ENCODE results near the gene MAST4.

The MAST4 gene

DNA sequence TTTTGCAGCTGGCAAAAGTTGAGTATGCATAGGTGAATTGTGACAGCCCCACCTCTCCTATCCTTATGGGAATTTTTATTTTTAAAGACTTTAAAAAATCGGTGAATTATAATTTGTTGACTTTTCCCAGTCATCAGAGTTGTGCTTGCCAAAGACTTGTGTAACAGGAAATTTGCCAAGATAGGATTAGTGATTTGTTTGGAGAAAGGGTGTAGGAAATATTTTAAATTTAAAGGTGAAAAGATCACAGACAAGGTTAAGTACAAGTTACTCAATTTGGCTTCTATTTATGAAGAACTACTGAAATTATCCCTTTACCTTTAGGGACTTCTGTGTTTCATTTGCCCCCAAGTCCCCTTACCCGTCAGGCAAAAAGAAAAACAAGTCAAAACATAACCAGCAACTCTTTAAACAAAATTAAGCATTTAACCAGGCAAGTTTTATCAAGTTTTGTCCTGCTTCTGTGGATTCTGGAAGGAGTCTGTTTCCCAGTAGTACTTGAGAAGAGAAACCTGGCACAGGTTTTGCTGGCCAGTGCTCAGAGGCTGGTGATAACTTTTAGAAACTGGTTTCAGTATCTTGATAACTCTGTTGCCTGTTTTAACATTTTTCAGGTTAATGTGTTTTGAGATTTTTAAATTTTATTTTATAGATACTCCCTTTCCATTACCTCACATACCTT is 285.4 kb downstream of the MAST4 start:
- no peak for DNase-seq

DNA sequence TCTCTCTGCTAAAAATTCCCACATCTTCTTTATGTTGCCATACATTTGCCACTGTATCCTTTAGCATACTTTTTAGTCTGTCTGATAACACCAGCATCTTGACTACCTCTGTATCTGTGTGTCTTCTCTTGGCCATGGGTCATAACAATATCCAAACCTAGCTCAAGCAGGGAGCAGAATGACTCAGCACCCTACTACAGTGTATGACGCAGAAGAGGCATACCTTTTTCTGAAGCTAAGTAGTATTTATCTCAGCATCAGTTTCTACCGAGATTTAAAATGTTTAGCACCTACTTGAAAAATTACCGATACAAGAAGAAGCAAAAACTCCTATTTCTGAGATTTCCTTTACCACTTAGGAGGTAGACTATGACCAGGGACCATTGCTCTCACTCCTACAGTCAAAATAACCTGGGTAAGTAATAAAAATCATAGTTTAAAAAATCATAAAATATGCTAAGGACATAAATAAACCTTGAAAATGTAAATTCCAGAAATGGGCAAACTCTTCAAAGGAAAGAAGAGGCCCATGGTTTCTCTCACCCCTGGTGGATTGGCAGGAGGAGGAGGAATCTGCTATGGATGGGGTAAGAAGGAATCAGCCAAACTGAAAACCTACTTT is 286.5 kb downstream of the MAST4 start:
- DNase-seq = no peak

DNA sequence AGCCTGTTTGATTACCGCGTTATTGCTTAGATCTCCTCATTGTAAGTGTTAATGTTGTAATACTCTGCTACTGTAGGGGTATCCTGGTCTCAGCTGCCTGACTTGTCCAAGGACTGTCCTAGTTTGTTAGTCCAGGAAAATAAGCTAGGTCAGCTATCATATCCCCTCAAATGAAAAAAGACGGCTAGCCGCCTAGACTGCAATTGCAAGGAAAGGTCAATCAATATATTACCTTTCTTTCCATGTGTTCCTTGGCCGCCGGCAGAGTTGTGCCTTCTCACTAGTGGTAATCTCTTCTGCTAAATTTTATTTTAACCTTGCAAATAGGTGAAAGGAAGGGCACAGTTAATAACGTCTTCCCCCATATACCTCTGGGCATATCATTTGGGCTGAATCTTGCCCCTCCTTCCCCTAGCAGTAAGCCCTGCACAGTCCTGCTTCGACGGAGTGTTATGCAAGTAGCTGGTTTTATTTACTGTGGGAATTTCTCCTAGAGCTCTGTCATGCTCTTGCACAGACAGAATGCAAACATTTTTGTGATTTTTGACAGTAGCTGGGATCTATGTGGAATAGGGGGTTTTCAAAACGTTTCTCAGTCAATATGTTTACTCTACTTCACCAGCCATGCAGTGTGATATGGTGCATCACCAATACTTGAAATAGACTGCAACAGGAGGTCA is 288.5 kb downstream of the MAST4 start:
- DNase-seq = no peak

- DNase-seq = no peak
These were observed 290.7 kb downstream of the MAST4 start for GRCh38 chr5:66886941-66887340.

DNA sequence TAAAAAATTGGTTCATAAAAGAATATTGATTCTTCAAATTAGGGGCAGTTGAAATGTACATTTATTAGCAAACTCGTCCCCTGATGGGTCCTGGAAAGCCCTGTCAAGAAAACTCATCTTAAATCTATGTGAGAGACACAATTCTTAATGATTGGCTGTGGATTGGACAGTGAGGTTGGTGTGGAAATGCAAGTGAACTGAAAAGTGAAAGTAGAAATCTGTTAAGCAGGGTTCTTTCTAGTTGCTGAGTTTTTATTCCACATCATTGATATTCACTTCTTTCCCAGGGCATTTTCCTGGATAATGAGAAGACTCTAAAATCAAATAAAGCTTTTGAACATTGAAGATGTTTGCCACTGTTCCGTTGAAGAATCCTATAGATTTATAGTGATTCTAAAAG is 292.4 kb downstream of the MAST4 start:
- DNase-seq = no peak

GRCh38 chr5:66889056-66889455 is 292.9 kb downstream of the MAST4 start:
- DNase-seq = no peak

DNA sequence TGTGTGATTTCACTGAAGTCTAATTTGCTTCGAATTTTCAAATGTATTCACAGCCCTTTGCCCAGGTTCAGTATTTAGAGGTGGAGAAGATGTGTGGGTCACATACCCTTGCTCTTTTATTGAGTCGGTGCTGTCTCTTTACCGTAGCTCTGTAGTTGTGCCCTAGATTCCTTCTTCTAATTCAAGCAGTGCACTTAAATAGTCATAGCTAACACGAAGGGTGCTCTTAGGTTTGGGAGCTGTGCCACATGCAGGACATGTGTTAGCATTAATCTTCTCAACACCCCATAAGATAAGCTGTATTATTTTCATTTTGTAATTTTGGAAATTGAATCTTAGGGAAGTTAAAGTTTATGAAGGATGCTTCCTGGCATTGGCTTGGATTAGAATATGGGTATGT is 293.3 kb downstream of the MAST4 start:
- DNase-seq = no peak

- no peak for DNase-seq
These were observed 295.2 kb downstream of the MAST4 start for GRCh38 chr5:66891184-66891925.

DNA sequence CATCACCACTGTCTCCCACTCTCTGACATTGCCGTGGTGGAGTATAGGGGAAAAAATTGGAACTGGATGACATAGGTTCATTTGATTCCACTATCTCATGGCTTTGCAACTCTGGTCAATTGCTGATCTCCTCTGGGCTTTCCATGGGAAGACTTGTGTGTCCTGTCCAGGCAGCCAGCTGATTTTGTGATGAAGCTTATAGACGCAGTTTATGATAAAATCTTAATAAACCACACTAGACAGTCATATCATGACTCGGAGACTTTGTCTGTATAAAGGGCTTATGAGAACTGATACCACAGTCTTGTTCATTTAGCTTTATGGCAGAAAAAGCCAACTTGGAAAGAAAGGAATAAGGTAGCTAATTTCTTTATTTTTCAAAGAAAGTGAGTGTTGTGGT is 296.5 kb downstream of the MAST4 start:
- DNase-seq = no peak

GRCh38 chr5:66894480-66895240 is 298.5 kb downstream of the MAST4 start:
- no peak for DNase-seq

DNA sequence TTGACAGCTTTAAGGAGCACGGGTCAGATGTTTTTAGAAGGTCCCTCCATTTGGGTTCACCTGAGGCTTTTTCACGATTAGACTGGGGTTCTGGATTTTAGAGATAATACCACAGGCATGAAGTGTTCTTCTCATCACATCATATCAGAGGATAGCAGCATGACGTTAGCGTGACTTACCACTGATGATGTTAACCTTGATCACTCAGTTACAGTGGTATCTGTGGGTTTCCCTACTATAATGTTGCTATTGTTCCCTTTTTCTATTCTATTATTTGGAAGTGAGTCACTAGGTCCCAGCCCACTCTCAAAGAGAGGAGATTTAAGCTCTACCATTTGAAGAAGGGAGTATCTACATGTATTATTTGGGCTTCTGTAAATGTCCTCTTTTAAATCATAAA is 300.0 kb downstream of the MAST4 start:
- no peak for DNase-seq

DNA sequence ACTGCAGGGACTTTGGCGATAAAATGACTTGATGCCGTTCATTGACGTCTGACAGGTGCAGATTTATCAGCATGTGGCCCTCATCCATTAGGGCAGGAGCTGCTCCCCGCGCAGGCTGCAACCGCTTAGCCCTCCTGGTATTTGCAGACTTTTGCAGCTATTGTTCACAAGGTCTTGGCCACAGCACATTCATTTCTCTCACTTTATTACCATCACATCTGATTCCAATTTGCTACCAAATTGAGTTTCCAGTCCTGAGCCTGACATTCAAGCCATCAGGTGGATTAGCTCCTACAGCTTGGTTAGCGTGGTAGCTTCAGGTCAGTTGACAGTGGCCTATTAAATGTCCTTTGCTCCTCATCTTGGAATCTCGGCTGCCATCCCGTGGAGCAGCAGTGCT is 301.2 kb downstream of the MAST4 start:
- no peak for DNase-seq

GRCh38 chr5:66898241-66898995 is 302.2 kb downstream of the MAST4 start:
- no peak for DNase-seq

- no peak for DNase-seq
These were observed 307.0 kb downstream of the MAST4 start for GRCh38 chr5:66903218-66903617.

DNA sequence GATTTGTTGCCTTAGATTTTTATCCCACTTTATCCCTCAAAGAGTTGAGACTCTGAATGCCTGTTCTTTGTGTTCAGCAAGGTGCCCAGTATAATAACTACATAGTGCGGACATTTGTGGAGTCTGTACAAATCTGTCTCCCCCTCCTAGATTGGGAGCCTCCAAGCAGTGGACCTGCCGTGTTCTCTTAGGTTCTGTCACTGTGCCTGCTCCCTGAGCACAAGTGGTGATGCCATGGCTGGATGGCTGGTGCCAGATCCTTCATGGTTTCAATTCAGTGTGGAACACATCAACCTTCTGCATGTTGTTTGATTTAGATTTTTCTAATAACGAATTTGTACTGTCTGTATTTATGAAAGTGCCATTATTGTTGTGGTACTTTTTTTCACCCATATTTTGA is 307.5 kb downstream of the MAST4 start:
- DNase-seq = no peak

DNA sequence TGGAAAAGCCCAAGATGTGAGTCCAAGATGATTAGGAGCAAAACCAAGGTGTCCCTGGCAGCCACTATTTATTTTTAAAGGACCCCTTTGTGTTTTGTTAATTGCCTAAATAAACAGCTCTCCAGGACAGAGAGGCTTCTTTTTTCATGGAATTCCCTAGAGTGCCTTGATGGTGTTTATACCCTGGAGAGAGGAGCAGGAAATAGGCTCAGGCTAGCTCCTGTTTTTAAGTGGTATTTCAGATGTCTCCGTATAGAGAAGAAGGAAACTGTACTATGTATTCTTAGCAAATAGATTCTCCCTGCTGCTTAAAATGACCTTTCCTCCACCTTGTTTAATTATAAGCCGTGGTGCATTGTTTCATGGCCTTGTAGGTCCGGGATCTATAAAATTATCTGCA is 308.0 kb downstream of the MAST4 start:
- no peak for DNase-seq

- no peak for DNase-seq
These were observed 309.8 kb downstream of the MAST4 start for GRCh38 chr5:66906021-66906420.

GRCh38 chr5:66908230-66908629 is 312.0 kb downstream of the MAST4 start:
- no peak for DNase-seq

DNA sequence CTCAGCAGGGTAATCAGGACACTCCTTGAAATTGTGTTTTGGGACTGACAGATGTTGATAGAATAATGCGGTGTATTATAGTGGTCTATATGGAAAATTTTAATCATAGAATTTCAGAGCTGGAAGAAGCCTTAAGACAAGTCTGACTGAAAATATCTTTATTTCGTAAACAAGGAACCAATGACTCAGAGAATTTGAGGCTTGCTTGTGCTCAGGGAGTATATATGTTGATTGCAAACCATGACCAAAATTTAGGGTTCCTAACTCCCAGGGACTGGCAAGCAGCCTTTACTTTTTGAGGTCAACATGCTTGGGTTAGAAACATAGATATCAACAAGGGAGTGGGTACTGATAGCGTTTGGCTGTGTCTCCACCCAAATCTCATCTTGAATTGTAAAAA is 313.2 kb downstream of the MAST4 start:
- no peak for DNase-seq

GRCh38 chr5:66912787-66913186 is 316.6 kb downstream of the MAST4 start:
- DNase-seq = no peak

DNA sequence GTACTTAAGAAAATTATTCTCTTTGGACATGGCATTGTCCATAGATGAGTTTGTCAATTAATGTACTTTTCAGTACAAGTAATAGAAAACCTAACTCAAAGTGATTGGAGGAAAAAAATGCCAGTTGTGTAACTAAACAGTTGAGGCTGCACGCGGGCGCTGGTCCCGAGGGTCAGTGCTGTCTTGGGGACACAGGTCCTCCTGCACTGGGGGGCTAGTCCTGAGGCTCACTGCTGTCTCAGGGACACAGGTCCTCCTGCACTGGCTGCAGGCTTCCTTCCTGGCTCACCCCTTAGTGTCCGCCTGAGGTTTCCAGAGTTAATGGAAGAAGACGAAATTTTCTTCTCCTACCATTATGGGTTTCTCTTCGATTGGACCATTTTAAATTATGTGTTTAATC is 319.3 kb downstream of the MAST4 start:
- no peak for DNase-seq

DNA sequence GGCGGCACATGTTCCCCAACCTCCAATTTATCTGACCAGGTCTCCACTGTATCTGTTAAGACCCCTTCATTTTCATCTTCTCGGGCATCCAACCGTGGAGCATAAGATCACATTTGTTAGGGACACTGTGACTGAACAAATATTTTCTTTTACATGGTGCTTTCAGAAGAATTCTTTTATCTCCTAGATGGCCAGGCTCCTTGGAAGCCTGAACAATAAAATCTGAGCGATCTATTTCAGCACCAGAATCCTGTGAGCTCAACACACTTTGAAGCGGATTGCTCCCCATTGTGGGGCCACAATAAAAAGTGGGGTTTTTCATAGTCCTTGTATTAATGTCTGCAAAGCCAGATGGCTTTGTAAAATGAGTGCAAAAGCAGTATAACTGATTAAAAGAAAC is 326.7 kb downstream of the MAST4 start:
- DNase-seq = no peak

Data from SHP77 treated with DMSO at 0.1 percent for 48 hours (cell line).